ENCODE measurements around the gene USH2A.

DNA sequence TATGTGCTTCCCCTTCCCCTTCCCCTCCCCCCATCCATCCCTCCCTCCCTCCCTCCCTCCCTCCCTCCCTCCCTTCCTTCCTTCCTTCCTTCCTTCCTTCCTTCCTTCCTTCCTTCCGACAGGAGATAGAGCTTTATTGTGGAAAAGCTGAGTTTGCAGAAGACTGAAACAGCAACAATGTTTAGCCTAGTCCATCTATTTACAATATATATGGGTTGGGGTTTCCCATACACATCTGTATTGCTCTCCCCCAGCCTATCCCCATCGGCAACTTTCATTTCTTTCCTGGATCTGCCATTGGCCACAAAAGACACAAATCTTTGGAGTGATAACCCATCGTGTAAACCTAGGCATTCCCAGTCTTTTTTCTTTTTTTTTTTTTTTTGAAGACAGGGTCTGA is 222.3 kb downstream of the USH2A start:
- no peak for TF ChIP-seq CTCF (IDR thresholded peaks at IDR 0.05)
- TF ChIP-seq EP300 (IDR thresholded peaks at IDR 0.05): no peak
